Neural crest cell (in vitro differentiated cells): Measurements from ENCODE around the gene IMPG1. TPM values are rescaled to one million over a fixed set of nuclear protein-coding genes. Genes with fewer than 3 reads are reported as not detected.

Source experiments
- DNase-seq: peaks from one replicate; pipeline ENCODE4 v3.0.0; 2021; ENCODE audit warnings: low read depth, mixed read lengths, low spot score
- H3K27ac Mint-ChIP-seq: one replicate; pipeline ENCODE4 v1.8.0; 2021; ENCODE audit warnings: mild to moderate bottlenecking, mixed read lengths; ENCODE audit not compliant: unreplicated experiment
- H3K27me3 Mint-ChIP-seq: 2 replicates; pipeline ENCODE4 v1.8.0; 2021; ENCODE audit warnings: low read depth, mild to moderate bottlenecking, mixed read lengths
- H3K36me3 Mint-ChIP-seq: 2 replicates; pipeline ENCODE4 v1.8.0; 2021; ENCODE audit warnings: low read depth, mild to moderate bottlenecking, mixed read lengths
- H3K4me1 Mint-ChIP-seq: 2 replicates; pipeline ENCODE4 v1.8.0; 2021; ENCODE audit warnings: mixed read lengths
- H3K4me3 Mint-ChIP-seq: one replicate; pipeline ENCODE4 v1.8.0; 2021; ENCODE audit warnings: mild to moderate bottlenecking, mixed read lengths
- H3K9me3 Mint-ChIP-seq: 2 replicates; pipeline ENCODE4 v1.8.0; 2021; ENCODE audit warnings: mixed read lengths
- total RNA-seq: library from RNA; stranded (reverse); gene quantifications from 2 replicates; pipeline ENCODE4 v1.2.1, GENCODE V29; 2021
- TF ChIP-seq, protein P1 (sequence below): fragments of 200-600 bp; sonication (generic); conservative IDR thresholded peaks from 2 replicates; pipeline ENCODE4 v1.5.0; 2021; ENCODE audit warnings: antibody characterized with exemption, mild to moderate bottlenecking

Gene IMPG1
- total RNA-seq, 1 donor from 2014 or later = not detected

- Mint-ChIP-seq H3K36me3 (no peaks in the 10 kb centered on the region), H3K4me1 (peaks cover 25% of the 10 kb centered on the region), H3K9me3 (no peaks in the 10 kb centered on the region), H3K4me3 (peak overlapping the region; percentile 17), H3K27me3 (peaks cover 4% of the 10 kb centered on the region), H3K27ac (no peak overlapping the region)
- DNase-seq = peak; percentile 58
- TF ChIP-seq, protein P1, sequence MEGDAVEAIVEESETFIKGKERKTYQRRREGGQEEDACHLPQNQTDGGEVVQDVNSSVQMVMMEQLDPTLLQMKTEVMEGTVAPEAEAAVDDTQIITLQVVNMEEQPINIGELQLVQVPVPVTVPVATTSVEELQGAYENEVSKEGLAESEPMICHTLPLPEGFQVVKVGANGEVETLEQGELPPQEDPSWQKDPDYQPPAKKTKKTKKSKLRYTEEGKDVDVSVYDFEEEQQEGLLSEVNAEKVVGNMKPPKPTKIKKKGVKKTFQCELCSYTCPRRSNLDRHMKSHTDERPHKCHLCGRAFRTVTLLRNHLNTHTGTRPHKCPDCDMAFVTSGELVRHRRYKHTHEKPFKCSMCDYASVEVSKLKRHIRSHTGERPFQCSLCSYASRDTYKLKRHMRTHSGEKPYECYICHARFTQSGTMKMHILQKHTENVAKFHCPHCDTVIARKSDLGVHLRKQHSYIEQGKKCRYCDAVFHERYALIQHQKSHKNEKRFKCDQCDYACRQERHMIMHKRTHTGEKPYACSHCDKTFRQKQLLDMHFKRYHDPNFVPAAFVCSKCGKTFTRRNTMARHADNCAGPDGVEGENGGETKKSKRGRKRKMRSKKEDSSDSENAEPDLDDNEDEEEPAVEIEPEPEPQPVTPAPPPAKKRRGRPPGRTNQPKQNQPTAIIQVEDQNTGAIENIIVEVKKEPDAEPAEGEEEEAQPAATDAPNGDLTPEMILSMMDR = peak; percentile 74
These were observed 140.4 kb downstream of the IMPG1 start for GRCh38 chr6:75932067-75932466.

DNA sequence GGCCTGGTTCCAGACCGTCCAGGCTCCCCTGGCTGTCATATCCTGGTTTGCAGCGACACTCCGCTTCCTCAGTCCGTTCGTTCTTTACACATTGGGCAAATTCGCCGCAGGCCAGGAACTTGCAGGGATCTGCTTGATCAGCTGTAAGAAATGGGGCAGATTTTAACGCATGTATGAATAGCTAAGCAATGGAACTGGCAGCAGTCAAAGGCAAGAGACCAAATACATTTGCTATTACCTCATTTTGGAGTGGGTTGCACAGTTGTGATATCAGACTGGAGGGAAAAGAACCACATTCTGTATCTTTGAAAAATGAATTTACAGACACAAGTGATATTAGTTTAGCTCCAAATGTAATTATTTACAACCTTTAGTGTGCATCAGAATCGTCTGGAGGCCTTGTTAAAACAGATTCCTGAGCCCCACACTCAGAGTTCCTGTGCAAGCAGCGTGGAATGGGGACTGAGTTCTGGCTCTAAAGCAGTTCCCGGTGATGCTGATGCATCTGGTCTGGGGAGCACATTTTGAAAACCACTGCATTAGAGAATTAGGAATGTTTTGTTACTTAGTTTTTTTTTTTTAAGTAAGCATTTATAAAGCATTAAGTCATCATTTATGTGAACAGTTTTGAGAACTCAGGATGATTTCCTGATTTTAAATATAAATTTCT is 141.3 kb downstream of the IMPG1 start:
- H3K27me3 Mint-ChIP-seq = peaks cover 2% of the 10 kb centered on the region

DNA sequence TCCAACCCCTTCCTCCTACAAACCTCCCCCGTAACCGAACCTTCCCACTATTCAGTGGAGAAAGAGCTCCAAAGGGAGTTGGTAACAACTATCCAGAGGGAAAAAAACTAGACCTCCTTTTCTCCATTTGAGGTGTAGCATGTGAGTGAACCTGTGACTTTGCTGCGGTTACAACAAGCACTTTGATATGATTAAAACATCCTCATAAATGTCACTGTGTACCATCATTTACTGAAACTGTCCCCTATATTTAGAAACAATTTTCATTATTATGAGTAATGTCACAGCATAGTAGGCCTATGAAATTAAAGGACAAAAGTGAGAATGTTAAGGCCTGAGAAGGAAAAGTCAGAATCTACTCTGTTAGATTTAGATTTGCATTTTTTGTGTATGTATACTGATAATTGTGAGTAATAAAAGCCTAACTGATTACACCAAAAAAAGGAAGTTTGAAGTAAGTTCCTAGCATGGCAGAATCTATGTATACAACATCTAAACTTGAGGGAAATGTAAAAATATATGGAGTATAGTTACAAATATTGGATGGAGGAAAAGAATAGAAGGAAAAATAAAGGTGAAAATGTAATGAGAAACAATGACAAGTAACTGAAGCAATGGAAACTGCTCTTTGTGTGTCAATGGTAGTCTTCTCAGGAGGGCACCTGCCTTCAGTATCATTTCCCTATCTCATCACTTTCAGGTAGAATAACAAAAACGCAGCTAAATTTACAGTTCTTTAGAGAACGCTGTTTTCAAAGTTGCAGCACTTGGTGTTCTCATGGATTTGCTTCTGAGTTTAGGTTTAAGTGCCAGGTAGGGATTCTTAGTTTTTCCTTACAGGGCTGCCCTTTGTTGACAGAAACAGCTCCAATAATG is 145.9 kb downstream of the IMPG1 start:
- no peak for DNase-seq
- TF ChIP-seq, protein P1 = no peak
- H3K27ac Mint-ChIP-seq = no peak overlapping the region
- H3K4me3 Mint-ChIP-seq = no peak overlapping the region
- no peaks in the 10 kb centered on the region for H3K4me1 Mint-ChIP-seq
- H3K9me3 Mint-ChIP-seq = peaks cover 2% of the 10 kb centered on the region
- H3K27me3 Mint-ChIP-seq = no peaks in the 10 kb centered on the region
- no peaks in the 10 kb centered on the region for H3K36me3 Mint-ChIP-seq

More for the DNA sequence above, 141.3 kb downstream of the IMPG1 start:
- H3K27ac Mint-ChIP-seq = no peak overlapping the region
- H3K36me3 Mint-ChIP-seq = no peaks in the 10 kb centered on the region
- peaks cover 25% of the 10 kb centered on the region for H3K4me1 Mint-ChIP-seq
- DNase-seq = no peak
- TF ChIP-seq, protein P1 = no peak
- no peaks in the 10 kb centered on the region for H3K9me3 Mint-ChIP-seq
- H3K4me3 Mint-ChIP-seq = no peak overlapping the region

GRCh38 chr6:75922226-75922625 is 150.2 kb downstream of the IMPG1 start:
- TF ChIP-seq, protein P1 = no peak
- Mint-ChIP-seq H3K4me3 (no peak overlapping the region), H3K27ac (no peak overlapping the region), H3K9me3 (peaks cover 2% of the 10 kb centered on the region), H3K27me3 (no peaks in the 10 kb centered on the region), H3K4me1 (no peaks in the 10 kb centered on the region), H3K36me3 (peaks cover 3% of the 10 kb centered on the region)
- no peak for DNase-seq

GRCh38 chr6:75913040-75913439 is 159.4 kb downstream of the IMPG1 start:
- Mint-ChIP-seq H3K36me3 (no peaks in the 10 kb centered on the region), H3K4me1 (no peaks in the 10 kb centered on the region), H3K27me3 (no peaks in the 10 kb centered on the region), H3K27ac (no peak overlapping the region), H3K9me3 (no peaks in the 10 kb centered on the region), H3K4me3 (no peak overlapping the region)
- no peak for DNase-seq
- TF ChIP-seq, protein P1 = no peak
